Cardiac muscle cell (in vitro differentiated cells and primary cell): ENCODE measurements around the gene PCDHGA6. TPM values are rescaled to one million over a fixed set of nuclear protein-coding genes. Genes with fewer than 3 reads are reported as not detected.
"Not testable (repeated sequence)": the region's sequence is repeated elsewhere in the genome, so short reads cannot be mapped to it uniquely, and the experiment has no call there.

Source experiments
- DNase-seq, 2 donors: peaks; one replicate each; pipeline versions ENCODE4 v3.0.0 to v3.0.0-alpha.2; 2010 to 2017; ENCODE audit warnings: low read depth in 1 of 2, low spot score in 1 of 2
- H3K27ac ChIP-seq: fragments of 200-600 bp; sonication (generic); 2 replicates; pipeline ENCODE4 v1.5.1; 2016
- H3K27me3 ChIP-seq: fragments of 200-600 bp; sonication (generic); 2 replicates; pipeline ENCODE4 v1.6.0; 2016; ENCODE audit warnings: control low read depth
- H3K36me3 ChIP-seq: fragments of 200-600 bp; sonication (generic); 2 replicates; pipeline ENCODE4 v1.5.1; 2016; ENCODE audit warnings: control low read depth
- H3K4me1 ChIP-seq: fragments of 200-600 bp; sonication (generic); 2 replicates; pipeline ENCODE4 v1.8.1; 2017; ENCODE audit warnings: low read depth, mild to moderate bottlenecking, mixed run types
- H3K4me3 ChIP-seq: fragments of 200-600 bp; sonication (generic); 2 replicates; pipeline ENCODE4 v1.5.1; 2016; ENCODE audit warnings: mild to moderate bottlenecking
- H3K9me3 ChIP-seq: fragments of 200-600 bp; sonication (generic); 2 replicates; pipeline ENCODE4 v1.5.1; 2017; ENCODE audit warnings: low read depth, mild to moderate bottlenecking, control low read depth
- polyA plus RNA-seq: library from polyadenylated mRNA; unstranded; fragments of >200 nt; fragmentation: Nextera tagmentation; extraction: Ambion mirVana; gene quantifications from 2 replicates; pipeline ENCODE4 v1.2.1, GENCODE V29; 2016
- total RNA-seq: library from RNA; depleted of rRNA; stranded (reverse); fragments of >200 nt; gene quantifications from 2 replicates; pipeline ENCODE4 v1.2.3, GENCODE V29; 2016
- TF ChIP-seq, protein P1 (sequence below): IDR thresholded peaks from 2 replicates; pipeline ENCODE4 v1.5.1; 2012; ENCODE audit warnings: low read depth, mild to moderate bottlenecking, low read length

PCDHGA6 gene
- total and polyA plus RNA-seq, 2 experiments from 2014 or later = 0.66 TPM; not detected in 1

DNA sequence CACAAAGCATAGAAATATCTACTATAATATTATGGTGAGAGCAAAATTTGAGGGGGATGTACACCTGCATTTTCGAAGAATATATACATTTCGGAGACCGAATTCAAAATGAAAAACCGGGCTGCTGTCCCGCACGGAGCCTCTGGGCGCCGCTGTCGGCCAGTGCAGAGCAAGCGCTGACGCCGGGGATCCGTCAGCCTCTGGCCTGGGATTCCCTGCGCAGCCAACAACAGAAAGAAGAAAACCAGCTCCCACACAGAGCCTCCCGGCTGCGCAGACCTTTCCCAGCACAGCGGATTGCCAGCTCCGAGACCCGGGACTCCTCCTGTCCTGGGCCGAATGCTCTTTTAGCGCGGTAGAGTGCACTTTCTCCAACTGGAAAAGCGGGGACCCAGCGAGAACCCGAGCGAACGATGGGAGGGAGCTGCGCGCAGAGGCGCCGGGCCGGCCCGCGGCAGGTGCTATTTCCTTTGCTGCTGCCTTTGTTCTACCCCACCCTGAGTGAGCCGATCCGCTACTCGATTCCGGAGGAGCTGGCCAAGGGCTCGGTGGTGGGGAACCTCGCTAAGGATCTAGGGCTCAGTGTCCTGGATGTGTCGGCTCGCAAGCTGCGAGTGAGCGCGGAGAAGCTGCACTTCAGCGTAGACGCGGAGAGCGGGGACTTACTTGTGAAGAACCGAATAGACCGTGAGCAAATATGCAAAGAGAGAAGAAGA lies 34.3 kb downstream of the PCDHGA6 start, which contains the start of gene PCDHGB6:
PCDHGB6 (plus strand) TSS at position 232 of the 716 bp plus-strand sequence; CDS start at position 414, 182 bp downstream.
- Histone ChIP-seq H3K27ac (peak within 1 kb of the TSS; percentile 91), H3K4me3 (peak within 1 kb of the TSS; percentile 69)
- H3K9me3 ChIP-seq, H3K4me1 ChIP-seq, H3K36me3 ChIP-seq, H3K27me3 ChIP-seq: not testable (repeated sequence)
- peak; percentile 58 to 88 for DNase-seq
- TF ChIP-seq, protein P1, sequence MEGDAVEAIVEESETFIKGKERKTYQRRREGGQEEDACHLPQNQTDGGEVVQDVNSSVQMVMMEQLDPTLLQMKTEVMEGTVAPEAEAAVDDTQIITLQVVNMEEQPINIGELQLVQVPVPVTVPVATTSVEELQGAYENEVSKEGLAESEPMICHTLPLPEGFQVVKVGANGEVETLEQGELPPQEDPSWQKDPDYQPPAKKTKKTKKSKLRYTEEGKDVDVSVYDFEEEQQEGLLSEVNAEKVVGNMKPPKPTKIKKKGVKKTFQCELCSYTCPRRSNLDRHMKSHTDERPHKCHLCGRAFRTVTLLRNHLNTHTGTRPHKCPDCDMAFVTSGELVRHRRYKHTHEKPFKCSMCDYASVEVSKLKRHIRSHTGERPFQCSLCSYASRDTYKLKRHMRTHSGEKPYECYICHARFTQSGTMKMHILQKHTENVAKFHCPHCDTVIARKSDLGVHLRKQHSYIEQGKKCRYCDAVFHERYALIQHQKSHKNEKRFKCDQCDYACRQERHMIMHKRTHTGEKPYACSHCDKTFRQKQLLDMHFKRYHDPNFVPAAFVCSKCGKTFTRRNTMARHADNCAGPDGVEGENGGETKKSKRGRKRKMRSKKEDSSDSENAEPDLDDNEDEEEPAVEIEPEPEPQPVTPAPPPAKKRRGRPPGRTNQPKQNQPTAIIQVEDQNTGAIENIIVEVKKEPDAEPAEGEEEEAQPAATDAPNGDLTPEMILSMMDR = peak; percentile 54

- H3K36me3 ChIP-seq = no peaks in the 10 kb centered on the region
- TF ChIP-seq, protein P1 = no peak
- no peaks in the 10 kb centered on the region for H3K27me3 ChIP-seq
- H3K4me1 ChIP-seq = peaks cover 4% of the 10 kb centered on the region
- H3K27ac ChIP-seq = no peak overlapping the region
- peaks cover 8% of the 10 kb centered on the region for H3K9me3 ChIP-seq
- no peak overlapping the region for H3K4me3 ChIP-seq
- DNase-seq = no peak
Observed at GRCh38 chr5:141409598-141410306, 36.1 kb downstream of the PCDHGA6 start.

GRCh38 chr5:141411575-141411974 lies 37.9 kb downstream of the PCDHGA6 start:
- Histone ChIP-seq H3K9me3 (peaks cover 8% of the 10 kb centered on the region), H3K27ac (no peak overlapping the region), H3K4me1 (peaks cover 4% of the 10 kb centered on the region), H3K4me3 (no peak overlapping the region), H3K27me3 (no peaks in the 10 kb centered on the region), H3K36me3 (no peaks in the 10 kb centered on the region)
- DNase-seq = no peak
- TF ChIP-seq, protein P1 = no peak

DNA sequence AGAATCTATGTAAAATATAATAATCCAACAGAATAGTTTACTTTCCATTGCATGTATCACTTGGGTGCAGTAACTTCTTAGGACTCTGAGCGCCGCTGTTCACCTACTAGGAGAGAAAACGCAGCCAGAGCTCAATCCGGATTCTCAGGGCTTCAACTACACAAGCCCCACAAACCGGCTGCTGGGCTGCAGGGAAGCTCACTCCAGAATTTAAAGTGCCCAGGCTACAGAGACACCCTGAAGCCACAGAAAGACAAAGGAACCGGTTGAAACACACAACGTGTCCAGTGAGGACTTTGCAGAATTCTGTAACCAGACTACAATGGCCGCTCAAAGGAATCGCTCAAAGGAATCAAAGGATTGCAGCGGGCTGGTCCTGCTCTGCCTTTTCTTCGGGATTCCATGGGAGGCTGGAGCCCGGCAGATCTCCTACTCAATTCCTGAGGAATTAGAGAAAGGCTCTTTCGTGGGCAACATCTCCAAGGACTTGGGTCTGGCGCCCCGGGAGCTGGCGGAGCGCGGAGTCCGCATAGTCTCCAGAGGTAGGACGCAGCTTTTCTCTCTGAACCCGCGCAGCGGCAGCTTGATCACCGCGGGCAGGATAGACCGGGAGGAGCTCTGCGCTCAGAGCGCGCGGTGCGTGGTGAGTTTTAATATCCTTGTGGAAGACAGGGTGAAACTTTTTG lies 39.3 kb downstream of the PCDHGA6 start, which contains the start of gene PCDHGA10:
PCDHGA10 (plus strand) TSS at position 134 of the 686 bp plus-strand sequence; CDS start at position 323, 189 bp downstream.
- peaks cover 8% of the 10 kb centered on the region for H3K9me3 ChIP-seq
- H3K27ac ChIP-seq = peak within 1 kb of the TSS; percentile 78

More for the DNA sequence above, 39.3 kb downstream of the PCDHGA6 start, which contains the start of gene PCDHGA10:
- H3K36me3 ChIP-seq = no peaks in the 10 kb centered on the region
- peak within 1 kb of the TSS; percentile 56 for H3K4me3 ChIP-seq
- H3K27me3 ChIP-seq = no peaks in the 10 kb centered on the region
- TF ChIP-seq, protein P1 = peak; percentile 74
- peaks cover 4% of the 10 kb centered on the region for H3K4me1 ChIP-seq
- DNase-seq = peak; percentile 77
